ENCODE results near the gene OGFOD1. TPM values are rescaled to one million over a fixed set of nuclear protein-coding genes. Genes with fewer than 3 reads are reported as not detected.

The OGFOD1 gene
- total and polyA plus RNA-seq, 2 of the 13 experiments (the other 11 are each of a cell fraction or from before 2014, with no cell fraction given): 35.2 to 81.3 TPM

- H3K9me3 ChIP-seq (ENCODE audit: low read length): no peaks in the 10 kb centered on the region
- TF ChIP-seq GPN1 (CRISPR knock-in tag; IDR thresholded peaks at IDR 0.05; ENCODE audit: borderline replicate concordance): no peak
- no peak for TF ChIP-seq TRIM22 (IDR thresholded peaks at IDR 0.05)
- no peak for TF ChIP-seq ZSCAN5A (CRISPR knock-in tag; IDR thresholded peaks at IDR 0.05; ENCODE audit: borderline replicate concordance)
- no peak for TF ChIP-seq SALL2 (CRISPR knock-in tag; IDR thresholded peaks at IDR 0.05)
- TF ChIP-seq NR2F2 (IDR thresholded peaks at IDR 0.05; ENCODE audit: borderline replicate concordance, low read depth): no peak
- no peak for TF ChIP-seq PITX1 (CRISPR knock-in tag; IDR thresholded peaks at IDR 0.05)
- no peak for TF ChIP-seq ZNF329 (CRISPR knock-in tag; IDR thresholded peaks at IDR 0.05; ENCODE audit: low read depth)
- TF ChIP-seq ZSCAN9 (CRISPR knock-in tag; IDR thresholded peaks at IDR 0.05; ENCODE audit: borderline replicate concordance): no peak
- no peak for TF ChIP-seq IKZF5 (CRISPR knock-in tag; IDR thresholded peaks at IDR 0.05)
- no peak for TF ChIP-seq TFAP4 (IDR thresholded peaks at IDR 0.05; ENCODE audit: borderline replicate concordance, low read depth)
- no peak for TF ChIP-seq ZIK1 (CRISPR knock-in tag; IDR thresholded peaks at IDR 0.05; ENCODE audit: borderline replicate concordance, low read depth)
- no peak for TF ChIP-seq RFX5 (IDR thresholded peaks at IDR 0.05; ENCODE audit: low read depth, low read length)
- TF ChIP-seq GTF2F1 (IDR thresholded peaks at IDR 0.05; ENCODE audit: low read length): no peak
- no peak for TF ChIP-seq ZNF121 (CRISPR knock-in tag; IDR thresholded peaks at IDR 0.05)
- TF ChIP-seq MNT (IDR thresholded peaks at IDR 0.05): no peak
- TF ChIP-seq BATF2 (CRISPR knock-in tag; IDR thresholded peaks at IDR 0.05): no peak
- no peak overlapping the region for H3K27ac ChIP-seq (ENCODE audit: extremely low read length, insufficient read depth, low read length)
- H3K4me2 ChIP-seq (ENCODE audit: low read depth, low read length): no peak overlapping the region
- no TSS peak for BruUV-seq (replicated peaks)
- intact Hi-C loops (cut with micrococcal nuclease; ENCODE audit: unreplicated experiment) (no loop called here), in situ Hi-C loops (cut with HindIII; ENCODE audit: extremely low pct_ligation_motif_present, low pct_unique_long_range_greater_than_20kb) (no loop called here)
- H3K9ac ChIP-seq (ENCODE audit: insufficient read depth, low read depth, low read length): no peak overlapping the region
- 89% methylated on average over 2 of the region's 2 CpGs for WGBS (ENCODE audit: low lambda C conversion rate)
- H3K79me2 ChIP-seq (ENCODE audit: insufficient read depth, low read length): no peaks in the 10 kb centered on the region
- H3K36me3 ChIP-seq (replicated peaks in 1 of 2; ENCODE audit: control insufficient read depth in 1 of 2, insufficient read depth in 2 of 2, low read length in 2 of 2): peaks cover 7 to 28% of the 10 kb centered on the region in 2 experiments
- DNase-seq (ENCODE audit: low spot score) (no peak), FAIRE-seq (no peak), ATAC-seq (no peak)
- H3K4me3 ChIP-seq (replicated peaks in 1 of 3; ENCODE audit: insufficient read depth in 1 of 3, low read depth in 2 of 3, low read length in 3 of 3): no peak overlapping the region
- ChIA-PET POLR2A (no interaction called here), CTCF (ENCODE audit: low intra/inter-chr PET ratio, low total read pairs) (no interaction called here)
- H2AFZ ChIP-seq (ENCODE audit: low read length): no peak overlapping the region
- no peaks in the 10 kb centered on the region for H3K4me1 ChIP-seq (ENCODE audit: insufficient read depth, low read length)
- H4K20me1 ChIP-seq (ENCODE audit: insufficient read depth, low read length): no peaks in the 10 kb centered on the region
- H3K27me3 ChIP-seq (ENCODE audit: control insufficient read depth in 1 of 2, insufficient read depth in 2 of 2, low read length in 2 of 2): no peaks in the 10 kb centered on the region
Observed at GRCh38 chr16:56481468-56482122, 30.2 kb downstream of the OGFOD1 start.

Measured in HepG2 (cell line).